Natural killer cell (primary cell): ENCODE results near the gene MINDY3. TPM values are rescaled to one million over a fixed set of nuclear protein-coding genes. Genes with fewer than 3 reads are reported as not detected.
A peak's percentile ranks its signal among the peaks of the same experiment; 100 is the strongest.

ENCODE experiments used
- ATAC-seq, 3 donors: fragments of 150-1000 bp in 2 of 3; fragments of 200-7000 bp in 1 of 3; cut with Tn5 transposase; 1 replicate in 1 of 3; 2 replicates in 2 of 3; pipeline ENCODE4 v1.10.0; 2021; ENCODE audit warnings: mild to moderate bottlenecking in 2 of 3, moderate library complexity in 2 of 3
- DNase-seq, 2 donors: peaks; one replicate each; pipeline versions ENCODE4 v3.0.0 to v3.0.0-alpha.2; 2013 to 2021; ENCODE audit warnings: mixed read lengths in 1 of 2
- H3K27ac ChIP-seq: one replicate; pipeline ENCODE4 v1.5.1; 2013; ENCODE audit warnings: mild to moderate bottlenecking, low read length
- H3K27me3 ChIP-seq: one replicate; pipeline ENCODE4 v1.6.1; 2013; ENCODE audit warnings: low read length; ENCODE audit not compliant: control insufficient read depth, insufficient read depth
- H3K36me3 ChIP-seq: one replicate; pipeline ENCODE4 v1.6.1; 2013; ENCODE audit warnings: low read length; ENCODE audit not compliant: control insufficient read depth, insufficient read depth
- H3K4me1 ChIP-seq: one replicate; pipeline ENCODE4 v1.6.1; 2013; ENCODE audit warnings: low read length; ENCODE audit not compliant: control insufficient read depth, insufficient read depth
- H3K4me3 ChIP-seq: one replicate; pipeline ENCODE4 v1.5.1; 2013; ENCODE audit warnings: low read length
- H3K9me3 ChIP-seq: one replicate; pipeline ENCODE4 v1.6.1; 2013; ENCODE audit warnings: low read length; ENCODE audit not compliant: control insufficient read depth, insufficient read depth
- H3K27ac Mint-ChIP-seq, 2 donors: one replicate each; pipeline ENCODE4 v1.8.0; 2022; ENCODE audit warnings: mild to moderate bottlenecking in 2 of 2, mixed read lengths in 2 of 2, moderate library complexity in 1 of 2
- H3K27me3 Mint-ChIP-seq, 2 donors: one replicate each; pipeline ENCODE4 v1.8.0; 2022; ENCODE audit warnings: low read depth in 2 of 2, mixed read lengths in 2 of 2
- H3K36me3 Mint-ChIP-seq: one replicate; pipeline ENCODE4 v1.8.0; 2022; ENCODE audit warnings: mixed read lengths
- H3K4me1 Mint-ChIP-seq, 2 donors: one replicate each; pipeline ENCODE4 v1.8.0; 2022; ENCODE audit warnings: mixed read lengths in 2 of 2
- H3K4me3 Mint-ChIP-seq: one replicate; pipeline ENCODE4 v1.8.0; 2022; ENCODE audit warnings: mild to moderate bottlenecking, moderate library complexity, mixed read lengths
- H3K9me3 Mint-ChIP-seq, 2 donors: one replicate each; pipeline ENCODE4 v1.8.0; 2022; ENCODE audit warnings: mixed read lengths in 2 of 2
- WGBS: methylation state at CpG from one replicate; pipeline ENCODE4 v1.1.7; 2013; ENCODE audit warnings: missing lambda C conversion rate; ENCODE audit not compliant: insufficient coverage; 5-methylcytosine and 5-hydroxymethylcytosine counted together
- intact Hi-C: fragments of 100-400 bp; cut with micrococcal nuclease; formaldehyde crosslinking; loops from one replicate; pipeline ENCODE4 v1.14.2; 2022
- total RNA-seq, 4 donors: library from RNA; stranded (reverse); fragments of 120-200 nt in 1 of 4; gene quantifications; one replicate each; pipeline versions ENCODE4 v1.2.3 to v1.2.4, GENCODE V29; 2013 to 2022
- TF ChIP-seq, protein P1 (sequence below): fragments of 200-600 bp; IDR thresholded peaks from one replicate; pipeline ENCODE4 v1.8.0; 2022; ENCODE audit warnings: antibody characterized with exemption

MINDY3 gene
- total RNA-seq, 3 donors from 2014 or later (not counting 1 experiment from before 2014, with no cell fraction given) = 48.8 to 57.3 (median 53.3) TPM

DNA sequence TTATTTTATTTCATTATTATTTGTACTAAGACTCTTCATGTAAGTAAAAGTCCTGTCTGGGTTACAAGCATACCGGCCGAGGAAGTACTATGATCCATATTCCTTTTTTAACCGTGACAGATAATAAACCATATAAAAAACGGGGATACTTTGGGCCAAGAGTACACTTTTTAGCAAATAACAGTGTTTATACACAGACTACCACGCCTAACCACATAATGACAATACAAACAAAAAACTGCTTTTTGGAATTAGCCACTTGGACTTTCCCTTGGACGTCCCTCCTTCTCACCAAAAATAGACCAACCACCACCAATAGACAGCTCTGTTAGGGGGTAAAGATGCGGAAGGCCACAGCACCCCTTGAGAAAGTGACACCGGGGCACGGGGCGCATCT, 800 bp downstream of the MINDY3 start:
- TF ChIP-seq, protein P1, sequence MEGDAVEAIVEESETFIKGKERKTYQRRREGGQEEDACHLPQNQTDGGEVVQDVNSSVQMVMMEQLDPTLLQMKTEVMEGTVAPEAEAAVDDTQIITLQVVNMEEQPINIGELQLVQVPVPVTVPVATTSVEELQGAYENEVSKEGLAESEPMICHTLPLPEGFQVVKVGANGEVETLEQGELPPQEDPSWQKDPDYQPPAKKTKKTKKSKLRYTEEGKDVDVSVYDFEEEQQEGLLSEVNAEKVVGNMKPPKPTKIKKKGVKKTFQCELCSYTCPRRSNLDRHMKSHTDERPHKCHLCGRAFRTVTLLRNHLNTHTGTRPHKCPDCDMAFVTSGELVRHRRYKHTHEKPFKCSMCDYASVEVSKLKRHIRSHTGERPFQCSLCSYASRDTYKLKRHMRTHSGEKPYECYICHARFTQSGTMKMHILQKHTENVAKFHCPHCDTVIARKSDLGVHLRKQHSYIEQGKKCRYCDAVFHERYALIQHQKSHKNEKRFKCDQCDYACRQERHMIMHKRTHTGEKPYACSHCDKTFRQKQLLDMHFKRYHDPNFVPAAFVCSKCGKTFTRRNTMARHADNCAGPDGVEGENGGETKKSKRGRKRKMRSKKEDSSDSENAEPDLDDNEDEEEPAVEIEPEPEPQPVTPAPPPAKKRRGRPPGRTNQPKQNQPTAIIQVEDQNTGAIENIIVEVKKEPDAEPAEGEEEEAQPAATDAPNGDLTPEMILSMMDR = no peak
- Mint-ChIP-seq H3K9me3 (no peaks in the 10 kb centered on the region), H3K27me3 (peaks cover 15 to 20% of the 10 kb centered on the region in 2 donors), H3K4me3 (peak overlapping the region; percentile 99), H3K36me3 (no peaks in the 10 kb centered on the region), H3K4me1 (peaks cover 46 to 52% of the 10 kb centered on the region in 2 donors), H3K27ac (peak overlapping the region; percentile 91 to 94)
- H3K4me1 ChIP-seq = peaks cover 9% of the 10 kb centered on the region
- no peaks in the 10 kb centered on the region for H3K9me3 ChIP-seq
- peaks cover 5% of the 10 kb centered on the region for H3K27me3 ChIP-seq
- ATAC-seq (peak; percentile 60 to 74 (median 63)), DNase-seq (no peak)
- H3K4me3 ChIP-seq = peak overlapping the region; percentile 82
- intact Hi-C loops = no loop called here
- WGBS = 20% methylated on average over 10 of the region's 10 CpGs
- no peaks in the 10 kb centered on the region for H3K36me3 ChIP-seq
- peak overlapping the region; percentile 61 for H3K27ac ChIP-seq

DNA sequence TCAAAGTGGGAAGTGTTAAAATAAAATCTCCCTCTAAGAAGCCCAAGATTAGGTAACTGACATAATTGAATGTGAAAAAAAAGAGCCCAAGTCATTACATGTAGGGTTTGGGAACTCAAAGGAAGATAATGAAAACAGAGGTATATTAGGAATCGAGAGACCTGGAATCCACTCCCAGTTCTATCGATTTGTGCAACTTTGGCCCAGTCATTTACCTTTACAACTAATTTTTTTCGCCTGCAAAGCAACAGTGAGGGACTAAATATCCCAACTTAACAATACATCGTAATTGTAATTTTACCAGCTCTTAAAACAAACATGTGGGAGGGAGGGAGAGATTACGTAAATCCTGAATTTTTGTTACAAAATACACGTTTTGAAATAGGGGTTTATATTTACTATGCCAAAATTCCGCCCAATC, 1.4 kb downstream of the MINDY3 start:
- WGBS = 93% methylated on average over 5 of the region's 7 CpGs
- H3K4me3 ChIP-seq = no peak overlapping the region
- peaks cover 9% of the 10 kb centered on the region for H3K4me1 ChIP-seq
- DNase-seq (no peak), ATAC-seq (no peak)
- no peaks in the 10 kb centered on the region for H3K9me3 Mint-ChIP-seq
- H3K27me3 Mint-ChIP-seq = peaks cover 10 to 14% of the 10 kb centered on the region in 2 donors
- peaks cover 51 to 59% of the 10 kb centered on the region in 2 donors for H3K4me1 Mint-ChIP-seq
- H3K36me3 Mint-ChIP-seq = no peaks in the 10 kb centered on the region
- TF ChIP-seq, protein P1 = no peak
- H3K27ac ChIP-seq = no peak overlapping the region
- H3K27ac Mint-ChIP-seq = peak overlapping the region; percentile 35 to 91
- no peaks in the 10 kb centered on the region for H3K9me3 ChIP-seq
- no peaks in the 10 kb centered on the region for H3K27me3 ChIP-seq
- intact Hi-C loops = no loop called here
- H3K36me3 ChIP-seq = no peaks in the 10 kb centered on the region
- peak overlapping the region; percentile 99 for H3K4me3 Mint-ChIP-seq

DNA sequence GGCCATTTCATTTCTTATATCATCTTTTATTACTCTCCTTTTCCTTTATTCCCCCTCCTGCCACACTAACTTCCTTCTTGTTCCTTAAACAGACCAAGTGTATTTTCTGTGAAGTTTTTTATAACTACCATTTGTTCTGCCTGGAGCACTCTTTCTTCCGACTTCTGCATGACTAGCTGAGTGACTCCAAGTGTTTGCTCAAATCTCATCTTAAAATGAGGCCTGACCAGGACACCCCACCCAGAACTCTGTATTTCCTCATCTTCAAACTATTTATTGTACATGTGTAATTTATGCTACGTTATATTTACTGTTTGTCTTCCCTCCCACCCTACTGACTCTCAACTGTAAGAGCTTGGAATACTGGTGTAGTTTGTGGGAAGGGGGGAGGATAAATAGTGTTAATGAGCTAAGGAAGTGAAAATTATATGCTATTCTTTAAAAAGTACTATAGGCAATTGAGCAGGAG, 3.2 kb downstream of the MINDY3 start:
- H3K27me3 Mint-ChIP-seq = peaks cover 3 to 7% of the 10 kb centered on the region in 2 donors
- 60% methylated on average over 1 of the region's 2 CpGs for WGBS
- DNase-seq (no peak), ATAC-seq (no peak)
- H3K9me3 ChIP-seq = no peaks in the 10 kb centered on the region
- no peak overlapping the region for H3K4me3 ChIP-seq
- no peak overlapping the region for H3K27ac ChIP-seq
- H3K36me3 Mint-ChIP-seq = peaks cover 3% of the 10 kb centered on the region
- TF ChIP-seq, protein P1 = no peak
- H3K36me3 ChIP-seq = no peaks in the 10 kb centered on the region
- H3K4me1 ChIP-seq = peaks cover 9% of the 10 kb centered on the region
- H3K9me3 Mint-ChIP-seq = peaks cover 0 to under 1% of the 10 kb centered on the region in 2 donors
- peak overlapping the region in 1 of 2 donors; percentile 50 for H3K27ac Mint-ChIP-seq
- intact Hi-C loops = no loop called here
- H3K4me1 Mint-ChIP-seq = peaks cover 59 to 72% of the 10 kb centered on the region in 2 donors
- H3K4me3 Mint-ChIP-seq = peak overlapping the region; percentile 10
- H3K27me3 ChIP-seq = no peaks in the 10 kb centered on the region
